ENCODE results near the gene SCAPER. TPM values are rescaled to one million over a fixed set of nuclear protein-coding genes. Genes with fewer than 3 reads are reported as not detected.
"Not testable (repeated sequence)": the region's sequence is repeated elsewhere in the genome, so short reads cannot be mapped to it uniquely, and the experiment has no call there.

Gene SCAPER
- total and polyA plus RNA-seq, 10 of the 15 experiments (the other 5 are each of a cell fraction or from before 2014, with no cell fraction given), result 1.0 to 7.7 (median 3.9) TPM

- no peak for TF ChIP-seq HSF1 (IDR thresholded peaks at IDR 0.05; ENCODE audit: low read depth, low read length)
- no peak for TF ChIP-seq NR2C2 (IDR thresholded peaks at IDR 0.05; ENCODE audit: borderline replicate concordance, control insufficient read depth, insufficient read length, low read depth)
- no peak for TF ChIP-seq FOXM1 (IDR thresholded peaks at IDR 0.05; ENCODE audit: low read depth, low read length)
- TF ChIP-seq NFXL1 (IDR thresholded peaks at IDR 0.05; ENCODE audit: borderline replicate concordance), result no peak
- TF ChIP-seq ASH2L (IDR thresholded peaks at IDR 0.05; ENCODE audit: borderline replicate concordance, low read depth), result no peak
- no peak for TF ChIP-seq USF2 (IDR thresholded peaks at IDR 0.05; ENCODE audit: borderline replicate concordance, low read depth, low read length)
Observed at GRCh38 chr15:76875911-76876310, 29.2 kb downstream of the SCAPER start (continued).

GRCh38 chr15:76873066-76873465 is 32.1 kb downstream of the SCAPER start:
- 88% methylated on average over 2 of the region's 2 CpGs for WGBS (ENCODE audit: insufficient coverage, insufficient replicate concordance, low lambda C conversion rate, missing lambda C conversion rate)
- in situ Hi-C loops (cut with MboI); H3K79me2 ChIP-seq (ENCODE audit: control insufficient read depth, insufficient read depth, low read length); H4K20me1 ChIP-seq (ENCODE audit: control insufficient read depth, insufficient read depth); H3K9ac ChIP-seq (ENCODE audit: control insufficient read depth, insufficient read depth, low read length); H3K27me3 ChIP-seq (replicated peaks in 1 of 2; ENCODE audit: control insufficient read depth in 2 of 2, insufficient read depth in 2 of 2, low read length in 1 of 2); H3K27ac ChIP-seq (ENCODE audit: control insufficient read depth, insufficient read depth); H2AFZ ChIP-seq (ENCODE audit: control insufficient read depth, low read depth, low read length); FAIRE-seq; BruUV-seq (replicated peaks); SMC1A ChIA-PET (ENCODE audit: uncharacterized antibody, unreplicated experiment); CTCF ChIA-PET; DNase-seq (ENCODE audit: low read depth, low spot score); ATAC-seq; intact Hi-C loops (cut with micrococcal nuclease; ENCODE audit: unreplicated experiment); POLR2A ChIA-PET; H3K4me3 ChIP-seq; H3K9me3 ChIP-seq (replicated peaks; ENCODE audit: control insufficient read depth, insufficient read depth, low read length); H3K4me1 ChIP-seq (ENCODE audit: control insufficient read depth, insufficient read depth, low read length); H3K4me2 ChIP-seq (ENCODE audit: control insufficient read depth, insufficient read depth); H3K36me3 ChIP-seq (ENCODE audit: control insufficient read depth in 2 of 2, insufficient read depth in 2 of 2, low read length in 1 of 2): not testable (repeated sequence)
- TF ChIP-seq ETV6 (conservative IDR thresholded peaks at IDR 0.05 in 1 of 2, IDR thresholded peaks at IDR 0.05 in 1 of 2; ENCODE audit: borderline replicate concordance in 1 of 2, low read depth in 1 of 2), result 0 out of 4 replicates have a peak, but pooled peaks of 1 of the 2 experiments have one; percentile 20
- RAD21 ChIA-PET (ENCODE audit: unreplicated experiment), result interaction anchor here (0.7 kb wide), 1 partner anchor 10 kb away, joined by 3 read pairs; no protein-coding TSS in a partner anchor

Data from GM12878 (cell line).